A673 (cell line): ENCODE measurements around the gene AMOT.

Experiments used
- CTCF ChIP-seq: fragments of 300-800, 200-600 bp; sonication (generic); conservative IDR thresholded peaks from 2 replicates; pipeline ENCODE4 v1.5.1; 2017; ENCODE audit warnings: low read depth, mild to moderate bottlenecking, antibody characterized with exemption, low read length, moderate library complexity, mixed read lengths
- EZH2 ChIP-seq: fragments of 200-600 bp; sonication (generic); IDR thresholded peaks from 2 replicates; pipeline ENCODE4 v1.6.1; 2017; ENCODE audit warnings: borderline replicate concordance, low read depth, mild to moderate bottlenecking, mixed read lengths, antibody characterized with exemption, low read length; ENCODE audit not compliant: poor library complexity, severe bottlenecking

DNA sequence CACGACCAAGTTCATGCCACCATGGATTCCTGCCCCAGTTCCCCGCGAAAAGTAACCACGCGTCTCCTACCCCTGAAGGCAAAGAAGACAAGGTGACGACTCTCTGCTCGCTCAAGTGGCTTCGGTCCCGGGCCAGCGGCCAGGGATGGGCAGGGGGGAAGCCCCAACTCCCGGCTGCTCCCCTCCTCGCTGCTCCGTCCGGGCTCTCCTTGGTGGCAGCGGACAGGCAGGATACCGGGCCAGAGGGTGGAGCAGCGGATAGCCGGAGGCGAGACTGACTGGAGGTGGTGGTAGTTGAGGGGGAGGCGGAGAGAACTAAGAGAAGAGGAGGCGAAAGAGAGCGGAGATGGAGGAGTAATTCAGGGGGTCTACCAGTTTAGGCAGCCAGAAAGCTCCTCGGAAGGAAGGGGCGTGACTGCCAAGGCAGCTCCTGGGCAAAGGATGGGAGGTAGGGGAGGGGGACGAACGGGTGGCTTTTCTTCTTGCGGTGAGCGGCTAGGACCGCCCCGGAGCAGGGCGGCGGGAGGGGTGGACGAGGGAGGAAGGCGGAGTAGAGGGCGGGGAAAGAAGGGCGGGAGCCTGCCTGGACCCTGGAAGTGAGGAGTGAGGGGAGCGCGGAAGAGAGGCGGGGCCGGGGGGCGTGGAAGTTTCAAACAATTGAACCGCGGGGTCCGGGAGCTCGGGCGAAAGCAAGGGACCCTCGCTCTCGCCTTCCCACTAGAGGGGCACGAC, at the start of gene AMOT:
- TF ChIP-seq CTCF (no peak), EZH2 (no peak)
